ENCODE data around the gene NGEF. TPM values are rescaled to one million over a fixed set of nuclear protein-coding genes. Genes with fewer than 3 reads are reported as not detected.

Gene NGEF
- total and polyA plus RNA-seq, 12 donors: 10.1 to 467 (median 46.1) TPM

- DNase-seq: peak in 1 of 7 donors; percentile 30
- Histone ChIP-seq H3K9me3 (replicated peaks in 1 of 3) (no peaks in the 10 kb centered on the region), H3K4me3 (no peak overlapping the region), H3K36me3 (replicated peaks in 1 of 2) (no peaks in the 10 kb centered on the region), H3K27ac (no peak overlapping the region), H3K27me3 (no peaks in the 10 kb centered on the region), H3K4me1 (replicated peaks in 1 of 2) (peaks cover 8 to 9% of the 10 kb centered on the region in 2 donors)
- TF ChIP-seq CTCF (IDR thresholded peaks at IDR 0.05): no peak
- no peak for TF ChIP-seq POLR2A (IDR thresholded peaks at IDR 0.05)
- intact Hi-C loops (cut with DNase I): loop anchor here in 1 of 2 donors (5.0 kb wide), 1 partner anchor 43 kb away; no protein-coding TSS in a partner anchor
- WGBS, 4 donors: 79 to 84% (median 82%) methylated on average over 15 of the region's 15 CpGs
Measured at GRCh38 chr2:232984451-232985207, 28.4 kb downstream of the NGEF start.

- H3K4me1 ChIP-seq (replicated peaks in 1 of 2): peaks cover 8 to 9% of the 10 kb centered on the region in 2 donors
Measured at GRCh38 chr2:232983669-232984140, 29.4 kb downstream of the NGEF start.

GRCh38 chr2:232982926-232983668, 30.0 kb downstream of the NGEF start:
- H3K36me3 ChIP-seq (replicated peaks in 1 of 2): no peaks in the 10 kb centered on the region
- DNase-seq: peak in 2 of 7 donors; percentile 3 to 34
- H3K27ac ChIP-seq: no peak overlapping the region
- H3K27me3 ChIP-seq: no peaks in the 10 kb centered on the region
- 54 to 65% (median 59%) methylated on average over 14 to 15 of the region's 15 CpGs for WGBS, 4 donors
- intact Hi-C loops (cut with DNase I): loop anchor here in 1 of 2 donors (5.0 kb wide), 1 partner anchor 44 kb away; no protein-coding TSS in a partner anchor
- no peak for TF ChIP-seq CTCF (IDR thresholded peaks at IDR 0.05)
- TF ChIP-seq POLR2A (IDR thresholded peaks at IDR 0.05): no peak
- peaks cover 7 to 8% of the 10 kb centered on the region in 2 donors for H3K4me1 ChIP-seq (replicated peaks in 1 of 2)
- H3K4me3 ChIP-seq: no peak overlapping the region
- H3K9me3 ChIP-seq (replicated peaks in 1 of 3): no peaks in the 10 kb centered on the region

More at GRCh38 chr2:232983669-232984140, 29.4 kb downstream of the NGEF start:
- TF ChIP-seq POLR2A (IDR thresholded peaks at IDR 0.05): no peak
- TF ChIP-seq CTCF (IDR thresholded peaks at IDR 0.05): no peak
- 74 to 85% (median 79%) methylated on average over 11 of the region's 11 CpGs for WGBS, 4 donors
- no peak overlapping the region for H3K27ac ChIP-seq
- H3K36me3 ChIP-seq (replicated peaks in 1 of 2): no peaks in the 10 kb centered on the region
- no peak for DNase-seq
- no peaks in the 10 kb centered on the region for H3K27me3 ChIP-seq
- intact Hi-C loops (cut with DNase I): loop anchor here in 1 of 2 donors (5.0 kb wide), 1 partner anchor 44 kb away; no protein-coding TSS in a partner anchor
- no peaks in the 10 kb centered on the region for H3K9me3 ChIP-seq (replicated peaks in 1 of 3)
- no peak overlapping the region for H3K4me3 ChIP-seq

GRCh38 chr2:232981767-232982360, 31.2 kb downstream of the NGEF start:
- Histone ChIP-seq H3K27me3 (no peaks in the 10 kb centered on the region), H3K4me3 (no peak overlapping the region), H3K4me1 (replicated peaks in 1 of 2) (peaks cover 0 to 8% of the 10 kb centered on the region in 2 donors), H3K27ac (no peak overlapping the region), H3K36me3 (replicated peaks in 1 of 2) (no peaks in the 10 kb centered on the region), H3K9me3 (replicated peaks in 1 of 3) (no peaks in the 10 kb centered on the region)
- DNase-seq: peak in 2 of 7 donors; percentile 4 to 33
- 77 to 90% (median 82%) methylated on average over 5 of the region's 5 CpGs for WGBS, 4 donors
- intact Hi-C loops (cut with DNase I): loop anchor here in 1 of 2 donors (5.0 kb wide), 1 partner anchor 45 kb away; no protein-coding TSS in a partner anchor
- TF ChIP-seq POLR2A (IDR thresholded peaks at IDR 0.05) (no peak), CTCF (IDR thresholded peaks at IDR 0.05) (no peak)

All from adrenal gland (tissue), 12 donors.